ENCODE results near the gene FBXO28. TPM values are rescaled to one million over a fixed set of nuclear protein-coding genes. Genes with fewer than 3 reads are reported as not detected.

Gene FBXO28
- total RNA-seq, 1 donor from 2014 or later = 26.3 TPM

DNA sequence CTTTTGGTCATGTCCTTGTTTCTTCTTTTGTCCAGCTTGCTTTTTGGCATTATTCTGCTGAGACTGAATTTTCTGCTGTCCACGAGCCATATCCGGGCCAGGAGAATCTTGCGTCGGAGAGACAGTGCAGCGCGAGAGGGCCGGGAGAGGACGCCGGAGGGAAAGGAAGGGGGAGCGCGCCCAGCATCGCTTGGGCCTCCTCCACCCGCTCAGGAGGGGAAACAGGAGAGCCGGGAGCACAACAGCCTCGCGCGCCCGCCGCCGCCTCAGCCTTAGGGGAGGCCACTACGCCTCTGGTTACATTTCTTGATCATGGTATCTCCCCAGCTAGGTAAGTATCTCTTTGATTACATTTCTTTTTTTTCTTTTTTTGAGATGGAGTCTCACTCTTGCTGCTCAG lies 61.7 kb downstream of the FBXO28 start:
- no peak for DNase-seq
- no peak overlapping the region for H3K27ac Mint-ChIP-seq
- H3K4me3 Mint-ChIP-seq = peak overlapping the region; percentile 30
- peaks cover 13% of the 10 kb centered on the region for H3K4me1 Mint-ChIP-seq
- H3K36me3 Mint-ChIP-seq (ENCODE audit: low read depth) = peaks cover 2% of the 10 kb centered on the region
- H3K27me3 Mint-ChIP-seq = peaks cover 9% of the 10 kb centered on the region
- intact Hi-C loops (cut with micrococcal nuclease) = no loop called here
- H3K9me3 Mint-ChIP-seq = peaks cover 6% of the 10 kb centered on the region

DNA sequence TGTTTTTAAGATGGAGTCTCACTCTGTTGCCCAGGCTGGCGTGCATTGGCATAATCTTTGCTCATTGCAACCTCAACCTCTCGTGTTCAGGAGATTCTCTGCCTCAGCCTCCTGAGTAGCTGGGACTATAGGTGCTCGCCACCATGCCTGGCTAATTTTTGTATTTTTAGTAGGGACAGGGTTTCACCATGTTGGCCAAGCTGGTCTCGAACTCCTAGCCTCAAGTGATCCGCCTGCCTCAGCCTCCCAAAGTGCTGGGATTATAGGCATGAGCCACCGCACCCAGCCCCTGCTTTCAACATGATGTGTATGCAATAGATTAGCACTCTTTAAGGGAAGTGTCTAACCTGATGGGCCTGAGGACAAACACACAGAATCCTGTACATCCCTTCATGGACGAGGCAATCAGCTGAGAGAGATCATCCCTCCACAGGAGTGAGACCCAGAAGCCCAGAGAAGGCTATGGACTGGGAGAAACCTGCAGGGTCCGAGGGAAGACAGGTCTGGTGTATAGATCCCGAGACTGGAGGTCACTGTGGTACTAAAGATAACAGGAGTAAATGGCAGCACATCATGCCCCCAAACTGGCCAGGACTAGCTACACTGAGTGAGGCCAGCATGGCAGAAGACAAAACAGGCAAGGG lies 63.6 kb downstream of the FBXO28 start:
- DNase-seq = no peak
- H3K4me1 Mint-ChIP-seq = peaks cover 18% of the 10 kb centered on the region
- no peak overlapping the region for H3K4me3 Mint-ChIP-seq
- H3K27ac Mint-ChIP-seq = no peak overlapping the region
- H3K9me3 Mint-ChIP-seq = no peaks in the 10 kb centered on the region
- peaks cover 6% of the 10 kb centered on the region for H3K27me3 Mint-ChIP-seq
- H3K36me3 Mint-ChIP-seq (ENCODE audit: low read depth) = no peaks in the 10 kb centered on the region
- intact Hi-C loops (cut with micrococcal nuclease) = no loop called here

DNA sequence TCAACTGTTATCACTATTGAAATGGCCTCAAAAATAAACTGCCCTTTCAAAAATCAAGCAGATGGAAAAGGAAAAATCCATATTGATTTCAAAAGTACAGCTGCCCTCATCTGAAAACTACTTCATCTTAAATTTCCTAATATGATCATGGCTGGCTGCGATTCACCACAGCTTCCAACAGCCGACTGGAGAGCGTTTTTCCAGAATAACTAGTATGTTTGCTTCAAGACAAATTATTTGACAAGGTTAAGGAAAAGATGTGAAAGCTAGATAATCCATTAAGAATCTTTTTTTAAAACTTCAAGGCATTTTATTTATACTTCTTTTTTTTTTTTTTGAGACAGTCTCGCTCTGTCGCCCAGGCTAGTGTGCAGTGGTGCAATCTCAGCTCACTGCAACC lies 65.0 kb downstream of the FBXO28 start:
- DNase-seq = no peak
- peaks cover under 1% of the 10 kb centered on the region for H3K36me3 Mint-ChIP-seq (ENCODE audit: low read depth)
- H3K27ac Mint-ChIP-seq = no peak overlapping the region
- peaks cover 6% of the 10 kb centered on the region for H3K27me3 Mint-ChIP-seq
- no peaks in the 10 kb centered on the region for H3K9me3 Mint-ChIP-seq
- peaks cover 23% of the 10 kb centered on the region for H3K4me1 Mint-ChIP-seq
- intact Hi-C loops (cut with micrococcal nuclease) = no loop called here
- H3K4me3 Mint-ChIP-seq = no peak overlapping the region

DNA sequence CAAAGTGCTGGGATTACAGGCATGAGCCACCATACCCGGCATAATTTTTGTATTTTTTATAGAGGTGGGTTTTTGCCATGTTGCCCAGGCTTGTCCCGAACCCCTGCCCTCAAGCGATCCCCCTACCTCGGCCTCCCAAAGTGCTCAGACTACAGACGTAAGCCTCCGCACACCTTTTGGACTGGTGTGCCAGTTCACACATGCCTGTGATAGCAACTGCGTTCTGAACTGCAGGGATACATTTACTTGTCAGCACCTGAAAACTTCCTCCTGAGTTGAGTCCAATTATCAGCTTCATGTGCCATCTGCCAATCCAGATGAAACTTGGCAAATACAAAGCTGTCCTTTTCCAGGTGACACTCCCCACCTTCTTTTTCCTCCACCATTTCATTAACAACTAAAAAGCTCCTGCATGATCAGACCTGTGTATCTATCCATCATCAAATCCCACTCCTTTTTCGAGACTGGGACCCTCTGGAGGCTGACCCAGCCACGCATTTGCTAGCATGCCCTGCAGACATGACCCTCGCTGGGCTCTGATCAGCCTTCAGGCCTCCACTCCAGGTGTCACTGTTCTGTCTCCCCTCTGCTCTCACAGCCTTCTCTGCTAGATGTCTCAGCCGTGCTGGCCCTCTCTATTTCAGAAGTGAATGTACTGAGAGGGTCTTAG lies 67.0 kb downstream of the FBXO28 start:
- Mint-ChIP-seq H3K27me3 (peaks cover 3% of the 10 kb centered on the region), H3K9me3 (no peaks in the 10 kb centered on the region), H3K27ac (peak overlapping the region; percentile 10), H3K4me1 (peaks cover 36% of the 10 kb centered on the region), H3K4me3 (no peak overlapping the region), H3K36me3 (ENCODE audit: low read depth) (peaks cover 16% of the 10 kb centered on the region)
- DNase-seq = no peak
- intact Hi-C loops (cut with micrococcal nuclease) = loop anchor here (5.0 to 10.0 kb wide), 3 partner anchors 251 to 476 kb away; partner anchors contain the start of gene WDR26

DNA sequence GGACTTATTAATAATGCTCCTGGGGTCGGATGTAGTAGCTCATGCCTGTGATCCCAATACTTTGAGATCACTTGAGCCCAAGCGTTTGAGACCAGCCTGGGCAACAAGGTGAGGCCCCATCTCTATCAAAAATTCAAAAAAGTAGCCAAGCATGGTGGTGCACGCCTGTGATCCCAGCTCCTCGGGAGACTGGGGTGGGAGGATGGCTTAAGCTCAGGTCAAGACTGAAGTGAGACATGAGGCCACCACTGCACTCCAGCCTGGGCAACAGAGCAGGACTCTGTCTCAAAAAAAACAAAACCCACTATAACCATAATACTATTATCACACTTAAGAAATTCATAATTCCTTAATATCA lies 67.5 kb downstream of the FBXO28 start:
- intact Hi-C loops (cut with micrococcal nuclease) = loop anchor here (5.0 to 10.0 kb wide), 3 partner anchors 251 to 477 kb away; partner anchors contain the start of gene WDR26
- Mint-ChIP-seq H3K27me3 (peaks cover 3% of the 10 kb centered on the region), H3K9me3 (no peaks in the 10 kb centered on the region), H3K27ac (peak overlapping the region; percentile 14), H3K4me3 (no peak overlapping the region), H3K36me3 (ENCODE audit: low read depth) (peaks cover 19% of the 10 kb centered on the region), H3K4me1 (peaks cover 39% of the 10 kb centered on the region)
- no peak for DNase-seq

DNA sequence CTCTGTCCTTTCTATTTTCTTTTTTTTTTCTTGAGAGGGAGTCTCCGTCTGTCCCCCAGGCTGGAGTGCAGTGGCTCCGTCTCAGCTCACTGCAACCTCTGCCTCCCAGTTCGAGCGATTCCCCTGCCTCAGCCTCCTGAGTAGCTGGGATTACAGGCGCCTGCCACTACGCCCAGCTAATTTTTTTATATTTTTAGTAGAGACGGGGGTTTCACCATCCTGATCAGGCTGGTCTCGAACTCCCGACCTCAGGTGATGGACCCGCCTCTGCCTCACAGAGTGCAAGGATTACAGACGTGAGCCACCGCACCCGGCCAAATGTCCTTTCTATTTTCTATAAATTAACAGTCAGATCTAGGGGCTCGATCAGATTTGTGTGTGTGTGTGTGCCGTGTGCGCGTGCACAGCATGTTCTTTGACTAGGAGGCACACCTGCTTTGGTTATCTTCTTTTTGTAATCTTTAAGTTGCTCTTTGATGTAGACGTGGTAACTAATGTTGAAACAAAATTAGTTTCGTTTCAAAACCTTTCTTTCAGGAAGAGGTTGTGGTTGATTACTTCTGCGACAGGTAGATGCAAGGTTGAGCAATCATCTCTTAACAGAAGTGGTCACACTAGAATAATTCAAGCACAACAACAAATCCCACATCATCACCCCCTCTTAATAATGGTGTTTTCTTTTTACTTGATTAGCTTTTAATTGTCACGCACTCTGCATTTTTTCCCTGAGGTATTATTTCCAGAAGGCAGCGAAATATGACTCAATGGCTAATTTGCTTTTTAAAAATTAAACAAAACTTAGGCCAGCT lies 68.3 kb downstream of the FBXO28 start:
- peak; percentile 84 for DNase-seq
- Mint-ChIP-seq H3K9me3 (no peaks in the 10 kb centered on the region), H3K36me3 (ENCODE audit: low read depth) (peaks cover 24% of the 10 kb centered on the region), H3K4me1 (peaks cover 45% of the 10 kb centered on the region), H3K27me3 (peaks cover 3% of the 10 kb centered on the region), H3K4me3 (peak overlapping the region; percentile 87), H3K27ac (peak overlapping the region; percentile 97)
- intact Hi-C loops (cut with micrococcal nuclease) = loop anchor here (1.0 to 10.0 kb wide), 6 partner anchors 13 to 477 kb away; partner anchors contain the start of gene WDR26

DNA sequence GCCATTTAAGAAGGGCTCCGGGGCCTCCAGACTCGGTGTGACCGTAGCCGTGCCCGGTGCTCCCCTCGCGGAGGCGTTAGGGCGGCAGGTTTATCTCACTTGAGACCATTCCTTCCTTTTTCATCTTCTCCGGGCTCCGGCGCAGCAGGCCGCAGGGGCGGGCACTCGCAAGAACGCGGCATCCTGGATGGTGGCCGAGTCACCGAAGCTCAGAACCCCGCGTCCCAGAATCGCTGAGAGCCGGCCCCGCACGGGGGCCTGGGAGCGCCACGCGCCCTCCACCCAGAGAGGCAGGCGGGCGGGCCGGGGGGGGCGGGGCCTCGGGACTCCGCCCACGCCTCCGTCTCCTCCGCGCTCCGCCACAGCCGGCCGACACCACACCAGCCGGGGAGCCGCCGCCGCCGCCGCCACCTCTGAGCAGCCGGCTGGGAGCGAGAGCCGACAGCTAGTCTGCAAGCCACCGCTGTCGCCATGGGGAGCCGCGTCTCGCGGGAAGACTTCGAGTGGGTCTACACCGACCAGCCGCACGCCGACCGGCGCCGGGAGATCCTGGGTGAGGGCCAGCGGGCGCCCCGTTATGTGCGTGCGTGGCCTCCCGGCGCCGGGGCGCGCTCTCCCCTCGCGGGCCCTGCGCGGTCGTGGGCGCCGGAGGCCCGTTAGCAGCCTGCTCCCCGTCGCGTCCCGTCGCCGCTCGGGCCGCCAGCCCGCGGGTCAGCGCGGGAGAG lies 69.1 kb downstream of the FBXO28 start, which contains the start of gene DEGS1:
DEGS1 (plus strand) TSS at position 375 of the 725 bp plus-strand sequence; CDS start at position 472, 97 bp downstream.
- Mint-ChIP-seq H3K4me3 (peak within 1 kb of the TSS; percentile 96), H3K9me3 (no peaks in the 10 kb centered on the region), H3K4me1 (peaks cover 45% of the 10 kb centered on the region), H3K36me3 (ENCODE audit: low read depth) (peaks cover 24% of the 10 kb centered on the region), H3K27me3 (peaks cover 3% of the 10 kb centered on the region), H3K27ac (peak within 1 kb of the TSS; percentile 97)
- intact Hi-C loops (cut with micrococcal nuclease) = loop anchor here (1.0 to 10.0 kb wide), 7 partner anchors 14 to 478 kb away; partner anchors contain the start of genes NVL and WDR26
- peak; percentile 95 for DNase-seq

DNA sequence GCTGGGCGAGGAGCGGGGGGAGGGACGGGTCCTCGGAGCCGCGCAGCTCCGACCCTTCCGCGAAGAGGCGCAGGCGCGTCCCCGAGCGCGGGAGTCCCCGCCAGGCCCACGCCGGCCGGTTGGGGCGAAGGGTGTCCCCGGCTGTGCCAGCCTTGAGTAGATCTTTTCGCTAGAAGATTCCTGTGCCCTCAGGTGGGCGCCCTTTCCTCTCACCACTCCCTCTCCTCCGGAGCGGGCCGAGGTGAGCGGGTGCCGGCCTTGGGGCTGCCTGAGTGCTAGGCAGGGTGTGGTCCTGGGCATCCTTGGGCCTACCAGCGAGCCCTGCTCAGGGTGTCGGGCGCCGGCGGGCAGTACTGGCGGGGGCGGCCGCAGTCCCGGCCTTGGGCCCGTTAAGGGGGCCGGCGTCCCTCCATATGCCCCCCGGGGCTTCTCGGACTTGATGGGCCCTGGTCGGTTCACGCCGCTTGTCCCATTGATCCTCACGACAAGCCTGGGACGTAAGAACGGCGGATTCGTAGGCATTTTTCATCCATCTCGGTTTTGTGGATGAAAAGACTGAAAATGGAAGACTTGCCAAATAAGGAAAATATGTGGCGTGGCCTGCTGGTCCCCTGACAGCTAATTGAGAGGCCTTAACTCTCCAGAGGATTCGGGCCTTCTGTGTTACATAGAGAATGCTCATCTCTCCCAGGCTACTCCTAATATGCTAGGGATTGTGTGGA lies 69.8 kb downstream of the FBXO28 start:
- Mint-ChIP-seq H3K27ac (peak overlapping the region; percentile 93), H3K4me1 (peaks cover 51% of the 10 kb centered on the region), H3K27me3 (peaks cover 2% of the 10 kb centered on the region), H3K4me3 (peak overlapping the region; percentile 96), H3K36me3 (ENCODE audit: low read depth) (peaks cover 30% of the 10 kb centered on the region), H3K9me3 (no peaks in the 10 kb centered on the region)
- intact Hi-C loops (cut with micrococcal nuclease) = loop anchor here (1.0 to 10.0 kb wide), 4 partner anchors 147 to 479 kb away; partner anchors contain the start of genes NVL and WDR26
- DNase-seq = peak; percentile 88

DNA sequence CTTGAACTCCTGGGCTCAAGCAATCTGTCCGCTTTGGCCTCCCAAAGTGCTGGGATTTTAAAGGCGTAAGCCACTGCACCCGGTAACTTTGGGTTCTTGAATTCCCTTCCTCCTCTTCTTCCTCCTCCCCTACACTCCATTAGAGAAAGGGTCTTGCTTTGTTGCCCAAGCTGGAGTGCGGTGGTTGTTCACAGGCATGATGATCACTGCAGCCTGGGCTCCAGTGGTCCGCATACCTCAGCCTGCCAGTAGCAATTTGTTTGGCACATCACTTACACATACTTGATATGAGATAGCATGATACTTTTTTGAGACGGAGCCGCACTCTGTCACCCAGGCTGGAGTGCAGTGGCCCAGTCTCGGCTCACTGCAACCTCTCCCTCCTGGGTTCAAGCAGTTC lies 71.3 kb downstream of the FBXO28 start:
- intact Hi-C loops (cut with micrococcal nuclease) = loop anchor here (10.0 kb wide), 1 partner anchor 480 kb away; no protein-coding TSS in a partner anchor

DNA sequence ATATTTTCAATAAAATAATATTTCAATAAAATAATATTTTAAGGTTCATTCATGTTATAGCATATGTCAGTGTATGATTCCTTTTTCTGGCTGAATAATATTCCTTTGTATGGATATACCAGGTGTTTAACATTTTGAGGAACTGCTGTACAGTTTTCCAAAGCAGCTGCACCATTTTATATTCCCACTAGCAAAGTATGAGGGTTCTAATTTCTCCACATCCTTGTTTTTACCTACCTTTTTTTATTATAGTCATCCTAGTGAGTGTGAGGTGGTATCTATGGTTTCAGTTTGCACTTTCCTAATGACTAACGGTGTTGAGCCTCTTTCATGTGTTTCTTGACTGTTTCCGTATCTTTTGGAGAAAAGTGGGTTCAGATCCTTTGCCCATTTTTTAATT lies 74.4 kb downstream of the FBXO28 start:
- Mint-ChIP-seq H3K9me3 (no peaks in the 10 kb centered on the region), H3K4me1 (peaks cover 45% of the 10 kb centered on the region), H3K36me3 (ENCODE audit: low read depth) (peaks cover 52% of the 10 kb centered on the region), H3K27ac (peak overlapping the region; percentile 73), H3K4me3 (peak overlapping the region; percentile 28), H3K27me3 (no peaks in the 10 kb centered on the region)
- no peak for DNase-seq
- intact Hi-C loops (cut with micrococcal nuclease) = loop anchor here (1.0 to 10.0 kb wide), 2 partner anchors 17 to 483 kb away; no protein-coding TSS in a partner anchor

More for the DNA sequence above, 71.3 kb downstream of the FBXO28 start:
- H3K36me3 Mint-ChIP-seq (ENCODE audit: low read depth) = peaks cover 38% of the 10 kb centered on the region
- peak overlapping the region; percentile 96 for H3K4me3 Mint-ChIP-seq
- H3K27ac Mint-ChIP-seq = peak overlapping the region; percentile 84
- H3K4me1 Mint-ChIP-seq = peaks cover 56% of the 10 kb centered on the region
- no peaks in the 10 kb centered on the region for H3K9me3 Mint-ChIP-seq
- H3K27me3 Mint-ChIP-seq = no peaks in the 10 kb centered on the region
- no peak for DNase-seq

DNA sequence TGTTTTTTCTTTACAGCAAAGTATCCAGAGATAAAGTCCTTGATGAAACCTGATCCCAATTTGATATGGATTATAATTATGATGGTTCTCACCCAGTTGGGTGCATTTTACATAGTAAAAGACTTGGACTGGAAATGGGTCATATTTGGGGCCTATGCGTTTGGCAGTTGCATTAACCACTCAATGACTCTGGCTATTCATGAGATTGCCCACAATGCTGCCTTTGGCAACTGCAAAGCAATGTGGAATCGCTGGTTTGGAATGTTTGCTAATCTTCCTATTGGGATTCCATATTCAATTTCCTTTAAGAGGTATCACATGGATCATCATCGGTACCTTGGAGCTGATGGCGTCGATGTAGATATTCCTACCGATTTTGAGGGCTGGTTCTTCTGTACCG lies 75.7 kb downstream of the FBXO28 start:
- Mint-ChIP-seq H3K27me3 (no peaks in the 10 kb centered on the region), H3K4me3 (no peak overlapping the region), H3K36me3 (ENCODE audit: low read depth) (peaks cover 54% of the 10 kb centered on the region), H3K4me1 (peaks cover 42% of the 10 kb centered on the region), H3K27ac (no peak overlapping the region), H3K9me3 (no peaks in the 10 kb centered on the region)
- intact Hi-C loops (cut with micrococcal nuclease) = loop anchor here (10.0 kb wide), 1 partner anchor 485 kb away; no protein-coding TSS in a partner anchor
- no peak for DNase-seq

DNA sequence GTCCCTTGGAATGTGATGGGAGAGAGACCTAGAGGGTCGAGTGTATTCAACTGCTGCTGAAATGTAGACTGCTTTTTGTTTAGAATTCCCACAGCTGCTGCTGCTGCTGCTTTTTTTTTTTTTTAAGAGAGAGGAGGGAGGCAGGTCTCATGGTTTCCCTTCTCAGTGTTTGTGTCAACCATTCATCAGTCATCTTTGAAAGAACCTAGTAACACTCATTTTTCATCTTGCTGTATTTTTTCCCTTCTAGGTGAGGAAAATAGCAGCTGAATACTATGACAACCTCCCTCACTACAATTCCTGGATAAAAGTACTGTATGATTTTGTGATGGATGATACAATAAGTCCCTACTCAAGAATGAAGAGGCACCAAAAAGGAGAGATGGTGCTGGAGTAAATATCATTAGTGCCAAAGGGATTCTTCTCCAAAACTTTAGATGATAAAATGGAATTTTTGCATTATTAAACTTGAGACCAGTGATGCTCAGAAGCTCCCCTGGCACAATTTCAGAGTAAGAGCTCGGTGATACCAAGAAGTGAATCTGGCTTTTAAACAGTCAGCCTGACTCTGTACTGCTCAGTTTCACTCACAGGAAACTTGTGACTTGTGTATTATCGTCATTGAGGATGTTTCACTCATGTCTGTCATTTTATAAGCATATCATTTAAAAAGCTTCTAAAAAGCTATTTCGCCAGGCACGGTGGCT lies 78.3 kb downstream of the FBXO28 start:
- H3K4me1 Mint-ChIP-seq = peaks cover 23% of the 10 kb centered on the region
- H3K4me3 Mint-ChIP-seq = peak overlapping the region; percentile 36
- intact Hi-C loops (cut with micrococcal nuclease) = no loop called here
- H3K27me3 Mint-ChIP-seq = no peaks in the 10 kb centered on the region
- no peaks in the 10 kb centered on the region for H3K9me3 Mint-ChIP-seq
- H3K27ac Mint-ChIP-seq = peak overlapping the region; percentile 87
- peaks cover 44% of the 10 kb centered on the region for H3K36me3 Mint-ChIP-seq (ENCODE audit: low read depth)
- DNase-seq = no peak
